RCC 7860 (cell line): ENCODE measurements around the gene DDT.
"Not testable (repeated sequence)": the region's sequence is repeated elsewhere in the genome, so short reads cannot be mapped to it uniquely, and the experiment has no call there.

ENCODE experiments used
- DNase-seq: peaks from one replicate; pipeline ENCODE4 v3.0.0-alpha.2; 2015; ENCODE audit warnings: low spot score
- FAIRE-seq: peaks from 2 replicates; lab custom pipeline; 2012; peaks lifted over from hg19 to GRCh38; lab: Jason Lieb, UNC

Gene DDT

DNA sequence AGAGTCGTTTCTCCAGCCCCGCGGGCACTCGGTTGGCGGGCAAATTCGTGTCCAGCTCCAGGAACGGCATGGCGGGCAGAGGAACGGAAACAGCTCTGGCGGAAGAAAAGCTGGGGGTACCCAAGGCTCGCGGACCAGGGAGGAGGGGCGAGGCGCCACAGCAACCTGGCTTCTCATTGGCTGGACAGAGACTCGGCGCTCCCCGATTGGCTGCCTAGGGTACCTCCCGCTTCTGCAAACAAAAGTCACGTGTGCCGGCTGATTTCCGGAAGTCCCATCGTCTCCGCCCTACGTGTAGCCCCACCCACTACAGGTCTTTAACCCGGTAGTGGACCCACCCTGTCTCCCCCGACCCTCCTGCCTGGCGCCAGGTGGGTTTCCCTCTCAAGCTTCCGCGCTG lies at the start of gene DDT:
DDT (minus strand) TSS at position 97 of the 400 bp plus-strand sequence; CDS start at position 70, 27 bp downstream.
- peak; percentile 82 for FAIRE-seq
- DNase-seq: not testable (repeated sequence)

DNA sequence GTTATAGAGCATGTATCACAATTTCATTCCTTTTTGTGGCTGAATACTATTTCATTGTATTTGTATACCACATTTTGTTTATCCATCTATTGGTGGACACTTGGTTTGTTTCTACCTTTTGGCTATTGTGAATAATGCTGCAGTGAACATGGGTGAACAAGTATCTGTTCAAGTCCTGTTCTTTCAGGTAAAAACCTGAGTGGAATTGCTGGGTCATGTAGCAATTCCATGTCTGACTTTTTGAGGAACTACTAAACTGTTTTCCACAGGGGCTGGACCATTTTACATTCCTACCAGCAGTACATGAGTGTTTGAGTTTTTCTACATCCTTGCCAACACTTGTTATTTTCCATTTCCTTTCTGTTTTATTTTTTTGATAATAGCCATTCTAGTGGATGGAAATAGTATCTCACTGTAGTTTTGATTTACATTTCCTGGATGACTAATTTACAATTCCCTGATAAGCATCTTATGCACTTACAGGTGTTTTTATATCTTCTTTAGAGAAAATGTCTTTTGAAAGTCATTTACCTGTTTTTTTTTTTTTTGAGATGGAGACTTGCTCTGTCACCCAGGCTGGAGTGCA lies 49.1 kb upstream of the DDT start:
- FAIRE-seq (no peak), DNase-seq (no peak)

DNA sequence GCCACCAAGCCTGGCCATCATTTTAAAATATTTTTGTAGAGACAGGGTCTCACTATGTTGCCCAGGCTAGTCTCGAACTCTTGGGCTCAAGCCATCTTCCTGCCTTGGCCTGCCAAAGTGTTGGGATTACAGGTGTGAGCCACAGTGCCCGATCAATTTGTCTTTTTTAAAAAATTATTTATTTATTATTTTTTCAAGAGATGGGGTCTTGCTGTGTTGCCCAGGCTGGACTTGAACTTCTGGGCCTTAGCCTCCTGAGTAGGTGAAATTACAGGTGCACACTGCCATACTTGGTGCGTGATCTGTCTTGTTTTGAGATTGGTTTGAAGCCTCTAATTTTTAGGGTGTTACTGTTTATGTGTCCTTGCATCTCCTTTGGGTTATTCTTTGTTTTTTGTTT lies 47.1 kb upstream of the DDT start:
- DNase-seq: no peak
- FAIRE-seq: no peak

DNA sequence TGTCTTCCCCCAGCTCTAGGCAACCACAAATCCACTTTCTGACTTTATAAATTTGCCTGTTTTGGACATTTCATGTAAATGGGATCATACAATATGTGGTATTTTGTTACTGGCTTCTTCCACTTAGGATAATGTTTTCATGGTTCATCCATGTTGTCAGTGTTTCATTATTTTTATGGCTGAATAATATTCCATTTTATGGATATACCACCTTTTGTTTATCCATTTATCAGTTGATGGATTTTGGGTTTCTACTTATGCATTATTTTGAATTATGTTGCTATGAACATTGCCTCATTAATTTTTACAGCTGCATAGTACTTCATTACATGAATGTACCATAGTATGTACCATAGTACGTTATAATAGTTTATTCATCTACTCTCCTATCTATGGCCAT lies 41.9 kb upstream of the DDT start:
- FAIRE-seq: no peak
- DNase-seq: no peak

DNA sequence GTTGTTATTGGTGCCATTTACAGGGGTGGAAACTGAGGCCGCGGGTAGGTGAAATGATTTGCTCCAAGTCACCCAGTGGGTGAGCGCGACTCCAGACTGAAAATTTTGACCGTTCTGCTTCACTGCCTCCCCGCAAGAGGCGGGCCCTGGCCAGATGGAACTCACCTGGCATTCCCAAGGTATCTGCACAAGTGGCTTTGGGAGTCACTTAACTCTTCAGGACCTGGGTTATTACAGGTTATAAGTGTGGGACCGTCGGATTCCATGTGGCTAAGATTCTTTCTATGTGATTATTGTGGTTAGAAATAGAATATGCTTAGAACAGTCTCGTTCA lies 37.5 kb upstream of the DDT start:
- DNase-seq: no peak
- no peak for FAIRE-seq

DNA sequence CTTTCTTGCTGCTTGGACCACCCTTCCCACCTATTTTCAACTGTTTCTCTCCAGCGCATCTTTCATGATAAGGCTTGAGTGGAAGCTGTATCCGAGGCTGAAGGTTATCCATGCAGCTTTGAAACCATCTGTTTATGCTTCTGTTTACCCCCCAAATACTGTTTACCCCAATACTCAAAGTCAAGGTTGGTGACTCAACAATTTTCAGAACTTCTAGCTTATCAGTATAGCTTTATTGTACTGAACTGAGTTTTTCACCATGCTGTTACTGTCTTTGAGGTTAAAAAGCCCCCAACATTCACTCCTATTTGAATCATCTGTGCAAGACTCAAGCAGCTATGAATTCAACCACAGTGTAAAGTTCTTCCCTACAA lies 35.8 kb upstream of the DDT start:
- DNase-seq (no peak), FAIRE-seq (no peak)

DNA sequence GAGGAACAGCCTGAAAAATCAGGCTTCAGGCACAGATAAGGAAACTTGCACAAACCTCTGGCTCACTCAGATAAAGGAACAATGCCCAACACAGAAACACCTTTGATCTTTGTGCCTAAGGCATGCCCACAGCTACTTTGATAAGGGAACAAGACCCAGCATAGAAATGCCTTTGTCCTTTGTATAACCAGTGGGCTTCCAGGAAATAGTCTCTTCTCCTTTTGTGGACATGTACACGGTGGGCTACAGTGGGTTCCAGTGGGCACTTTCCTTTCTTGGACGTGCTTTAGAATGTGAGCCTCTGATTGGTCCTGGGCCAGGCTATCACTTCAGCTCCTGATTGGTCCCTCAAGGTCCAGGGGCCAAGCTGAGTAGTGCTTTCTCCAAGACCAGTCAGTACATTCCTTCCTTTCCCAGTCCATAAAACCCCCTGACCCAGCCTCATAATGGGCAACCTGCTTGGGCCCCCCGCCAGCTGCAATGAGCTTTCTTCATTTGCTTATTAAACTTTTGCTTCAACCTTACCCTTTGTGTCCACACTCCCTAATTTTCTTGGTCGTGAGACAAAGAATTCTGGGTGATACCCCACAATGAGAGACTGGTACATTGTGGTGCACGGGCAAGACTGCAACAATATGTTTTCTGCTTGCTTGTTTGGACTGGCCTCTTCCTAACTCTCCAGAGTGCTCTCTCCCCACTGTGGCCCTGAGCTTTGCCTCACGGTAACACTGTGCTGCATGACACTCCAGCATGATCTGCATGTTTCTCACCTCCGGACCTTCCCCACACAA lies 35.2 kb upstream of the DDT start:
- FAIRE-seq (no peak), DNase-seq (no peak)

DNA sequence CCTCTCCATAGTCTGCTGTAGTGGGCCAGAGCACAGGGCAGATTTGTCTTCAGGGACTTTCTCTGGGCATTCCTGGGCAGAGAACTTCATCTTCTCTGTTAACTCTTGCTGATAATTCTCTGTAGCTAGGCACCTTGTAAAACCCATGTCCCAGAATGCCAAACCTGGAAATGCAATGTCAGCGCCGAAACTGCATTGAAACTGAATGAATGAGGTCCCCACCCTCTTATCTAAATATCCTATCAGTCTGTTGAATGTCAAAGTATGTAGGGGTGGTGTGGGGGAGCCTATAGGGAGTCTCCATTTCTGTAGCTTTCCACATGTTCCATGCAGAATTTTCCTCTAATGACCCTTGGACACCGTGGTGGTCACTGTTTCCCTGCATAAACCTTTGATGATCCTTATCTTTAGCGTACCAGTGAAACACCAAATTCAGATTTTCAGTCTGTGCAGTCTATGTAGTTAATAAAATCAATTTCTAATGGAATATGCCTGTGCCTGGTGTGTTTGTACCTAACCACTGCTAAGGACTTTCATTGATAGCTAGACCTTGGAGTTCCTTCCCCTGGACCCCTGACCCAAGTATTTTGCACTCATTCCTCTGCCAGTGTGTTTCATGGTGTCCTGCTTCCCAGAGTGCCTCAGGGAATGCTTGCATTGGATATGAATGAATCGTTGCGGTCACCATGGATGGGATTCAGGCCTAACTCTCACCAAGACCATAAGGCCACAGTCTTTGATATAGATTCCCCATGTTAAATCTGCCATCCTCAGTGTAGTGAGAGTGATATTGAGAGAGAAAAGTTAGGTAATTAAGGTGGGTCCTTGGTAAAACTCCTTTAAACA lies 34.4 kb upstream of the DDT start:
- DNase-seq (no peak), FAIRE-seq (no peak)

DNA sequence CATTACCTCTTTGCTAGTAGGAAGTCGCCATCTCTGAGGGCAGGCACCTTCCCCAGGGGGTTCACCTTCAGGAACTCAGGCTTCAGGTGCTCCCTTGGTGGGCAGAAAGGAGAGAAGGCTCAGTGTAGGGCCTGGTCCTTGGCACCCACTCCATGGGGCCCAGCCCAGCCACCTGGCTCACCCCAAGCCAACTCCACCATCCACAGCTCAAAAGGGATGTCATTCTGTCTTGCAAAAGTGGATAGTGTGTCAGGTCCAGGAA lies 33.7 kb upstream of the DDT start:
- no peak for DNase-seq
- no peak for FAIRE-seq

DNA sequence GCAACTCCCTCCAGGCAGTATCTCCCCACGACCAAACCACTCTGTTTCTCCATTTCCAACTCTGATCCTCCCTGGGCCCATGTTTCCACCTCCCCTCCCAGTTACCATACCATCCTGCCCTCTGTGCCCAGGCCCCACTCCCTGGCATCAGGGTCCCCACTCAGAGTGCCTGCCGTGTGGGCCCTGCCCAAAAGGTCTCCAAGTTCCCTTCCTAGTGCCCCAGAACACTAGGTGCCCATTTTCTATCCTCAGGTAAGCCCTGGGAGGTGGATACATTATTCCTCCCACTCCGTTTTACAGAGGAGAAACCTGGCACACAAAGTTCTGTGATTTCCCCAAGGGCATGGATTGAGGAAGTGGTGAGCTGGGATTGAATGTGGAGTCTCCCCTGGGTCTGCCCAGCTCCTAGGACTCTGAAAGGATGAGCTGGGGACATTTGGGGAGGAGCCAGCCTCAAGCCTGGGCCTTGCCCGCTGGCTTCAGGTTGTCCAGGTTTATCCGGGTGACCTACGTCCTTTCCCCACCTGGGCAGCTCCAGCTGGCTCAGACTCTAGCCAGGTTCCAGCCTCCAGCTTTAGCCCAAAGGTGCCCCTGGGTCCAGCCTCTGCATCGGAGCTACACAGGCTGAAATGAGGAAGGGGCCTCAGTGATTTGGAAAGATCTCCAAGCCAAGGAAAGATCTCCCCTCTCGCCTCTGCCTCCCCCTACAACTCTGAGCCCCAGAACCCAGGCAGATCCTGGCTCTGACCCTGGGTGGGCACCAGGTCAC lies 33.2 kb upstream of the DDT start:
- DNase-seq: no peak
- no peak for FAIRE-seq

DNA sequence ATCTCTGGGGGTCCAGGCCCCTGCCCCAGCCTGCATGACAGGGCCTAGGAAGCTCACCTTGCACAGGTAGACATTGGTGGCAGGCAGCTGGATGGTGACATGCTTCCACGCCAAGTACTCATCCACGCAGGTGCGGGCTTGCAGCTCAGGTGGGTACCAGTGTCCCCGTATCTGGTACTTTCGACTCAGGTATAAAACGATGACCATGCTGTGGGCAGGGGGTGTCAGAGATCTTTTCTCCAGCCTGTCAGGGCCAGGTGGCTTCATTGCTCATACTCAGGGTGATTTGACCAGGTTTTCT lies 32.6 kb upstream of the DDT start:
- FAIRE-seq: no peak
- DNase-seq: no peak

DNA sequence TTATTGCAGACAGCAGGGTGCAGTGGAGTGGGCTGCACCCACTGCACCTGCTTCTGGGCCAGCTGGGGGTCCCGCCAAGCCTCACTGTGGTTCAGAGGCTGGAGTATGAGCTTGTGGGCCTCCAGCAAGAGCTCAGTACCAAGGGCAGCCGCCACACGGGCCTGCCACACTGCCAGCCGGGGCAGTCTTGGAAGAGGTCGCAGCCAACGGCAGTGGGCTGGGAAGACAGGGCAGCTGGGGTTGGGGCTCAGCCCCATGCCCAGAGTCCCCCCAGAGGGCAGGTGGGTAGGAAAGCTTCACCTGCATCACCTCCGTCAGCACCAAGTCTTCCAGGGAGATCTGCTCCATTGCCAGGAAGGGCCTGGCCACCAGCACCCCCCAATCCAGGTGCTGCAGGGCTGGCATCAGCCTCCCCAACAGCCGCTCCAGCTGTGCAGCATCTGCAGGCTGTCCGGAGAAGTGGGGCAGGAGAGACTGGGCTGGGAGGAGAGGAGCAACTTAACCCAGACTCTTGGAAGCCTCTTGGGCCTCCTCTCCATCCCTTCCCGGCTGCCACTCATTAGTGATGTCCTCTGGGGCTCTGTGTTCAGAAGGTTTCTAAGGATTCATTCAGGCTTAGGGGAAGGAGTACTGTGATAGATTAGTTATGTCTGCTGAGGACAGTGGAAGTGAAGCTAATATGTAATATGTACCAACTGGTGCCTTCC lies 32.1 kb upstream of the DDT start:
- DNase-seq (no peak), FAIRE-seq (no peak)

DNA sequence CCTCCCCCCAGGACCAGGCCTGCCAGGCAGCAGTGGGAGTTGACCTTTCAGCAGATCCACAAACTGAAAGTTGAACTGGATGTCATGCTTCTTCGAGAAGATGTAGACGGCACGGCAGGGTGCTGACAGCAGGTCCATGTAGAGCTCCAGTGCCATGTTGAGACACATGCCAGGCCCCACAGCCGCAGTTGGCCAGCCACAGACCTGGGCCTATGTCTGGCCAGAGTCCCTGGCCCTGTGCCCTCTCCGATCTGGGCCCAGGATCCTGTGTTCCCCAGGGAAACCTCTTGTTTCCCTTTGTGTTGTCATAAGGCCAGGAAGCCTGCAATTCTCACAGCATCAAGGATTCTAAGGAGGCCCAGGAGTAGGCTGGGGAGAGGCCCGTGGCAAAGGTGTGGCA lies 31.0 kb upstream of the DDT start, which contains the start of gene GSTT4:
GSTT4 (minus strand) TSS at position 253 of the 400 bp plus-strand sequence; CDS start at position 156, 97 bp downstream.
- FAIRE-seq (no peak), DNase-seq (no peak)

DNA sequence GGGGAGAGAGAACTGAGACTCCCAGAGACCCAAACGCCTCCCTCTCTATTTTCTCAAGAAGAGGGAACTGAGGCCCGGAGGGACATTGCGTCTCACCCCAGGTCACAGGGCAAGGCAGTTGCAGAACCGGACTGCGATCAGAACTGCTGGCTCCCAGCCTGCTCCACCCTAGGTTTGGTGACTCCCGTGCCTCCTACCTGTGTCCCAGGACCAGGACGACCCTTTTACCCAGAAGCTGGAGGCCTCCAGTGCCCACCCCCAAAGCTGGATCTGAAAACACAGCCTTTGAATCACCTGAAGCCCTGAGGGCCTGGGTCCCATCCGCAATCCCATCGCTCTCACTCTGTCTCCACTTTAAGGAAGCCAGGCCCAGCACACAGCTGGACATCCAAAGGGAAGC lies 29.6 kb upstream of the DDT start:
- no peak for DNase-seq

DNA sequence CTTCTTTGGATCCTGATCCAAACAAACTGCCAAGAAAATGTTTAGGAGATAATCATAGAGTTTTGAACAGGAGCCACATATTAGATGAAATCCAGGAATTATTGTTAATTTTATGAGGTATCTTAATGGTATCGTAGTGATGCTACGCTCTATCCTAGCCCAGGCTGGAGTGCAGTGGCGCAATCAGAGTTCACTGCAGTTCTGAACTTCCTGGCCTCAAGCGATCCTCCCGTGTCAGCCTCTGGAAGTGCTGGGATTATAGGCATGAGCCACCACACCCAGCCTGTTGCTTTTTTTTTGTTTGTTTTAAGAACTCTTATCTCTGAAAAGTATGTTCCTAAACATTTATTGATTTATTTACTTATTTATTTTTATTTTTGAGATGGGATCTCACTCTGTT lies 28.6 kb upstream of the DDT start:
- no peak for DNase-seq
- FAIRE-seq: no peak

More for the DNA sequence above, 29.6 kb upstream of the DDT start:
- no peak for FAIRE-seq

DNA sequence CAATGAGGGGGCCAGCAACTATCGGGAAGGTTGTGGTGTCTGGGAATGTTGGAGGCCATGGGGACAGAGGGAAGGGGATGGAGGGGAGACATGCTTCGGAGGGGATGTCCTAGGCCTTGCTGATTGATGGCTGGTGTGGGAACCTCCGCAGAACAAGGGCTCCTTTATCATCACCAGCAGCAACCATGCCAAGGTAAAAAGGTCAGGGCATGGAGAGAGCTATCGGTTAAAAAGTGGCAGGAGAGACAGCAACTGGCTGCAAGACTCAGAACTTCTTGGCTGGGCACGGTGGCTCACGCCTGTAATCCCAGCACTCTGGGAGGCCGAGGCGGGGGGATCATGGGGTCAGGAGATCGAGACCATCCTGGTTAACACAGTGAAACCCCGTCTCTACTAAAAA lies 28.0 kb upstream of the DDT start:
- DNase-seq: no peak
- FAIRE-seq: no peak

DNA sequence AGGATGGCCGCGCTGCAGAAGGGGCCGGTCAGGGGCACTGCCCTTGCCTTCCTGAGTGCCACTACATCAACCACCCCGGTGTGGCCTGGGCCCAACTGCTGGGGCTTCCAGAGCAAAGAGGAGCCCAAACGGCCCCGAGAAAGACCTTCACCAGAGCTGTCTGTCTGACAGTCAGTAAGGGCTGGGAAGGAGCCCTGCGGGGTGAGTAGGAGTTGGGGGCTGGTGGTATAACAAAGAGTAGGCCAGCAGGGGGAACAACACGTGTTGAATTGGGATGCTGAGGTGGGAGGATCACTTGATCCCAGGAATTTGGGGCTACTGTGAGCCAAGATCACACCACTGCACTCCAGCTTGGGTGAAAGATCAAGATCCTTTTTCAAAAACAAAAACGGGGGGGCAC lies 27.1 kb upstream of the DDT start:
- no peak for FAIRE-seq
- DNase-seq: no peak

DNA sequence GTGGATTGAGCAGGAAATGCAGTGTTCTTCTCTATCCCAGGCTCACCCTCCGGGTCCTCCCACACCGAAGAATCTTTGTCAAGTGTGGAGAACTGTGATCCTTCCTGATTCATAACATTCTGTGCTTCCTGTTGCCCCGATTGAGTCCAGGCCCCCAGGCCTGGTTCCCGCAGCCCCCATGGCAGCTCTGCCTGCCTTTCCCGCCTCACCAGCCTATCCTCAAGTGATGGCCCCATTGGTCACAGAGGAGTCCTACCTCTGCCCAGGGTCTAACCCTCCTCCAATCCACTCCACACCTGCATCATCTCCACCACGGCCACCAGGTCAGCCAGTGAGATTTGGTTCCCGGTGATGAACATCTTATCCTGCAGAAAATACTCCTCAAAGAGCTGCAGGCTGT lies 25.5 kb upstream of the DDT start:
- not testable (repeated sequence) for FAIRE-seq, DNase-seq

DNA sequence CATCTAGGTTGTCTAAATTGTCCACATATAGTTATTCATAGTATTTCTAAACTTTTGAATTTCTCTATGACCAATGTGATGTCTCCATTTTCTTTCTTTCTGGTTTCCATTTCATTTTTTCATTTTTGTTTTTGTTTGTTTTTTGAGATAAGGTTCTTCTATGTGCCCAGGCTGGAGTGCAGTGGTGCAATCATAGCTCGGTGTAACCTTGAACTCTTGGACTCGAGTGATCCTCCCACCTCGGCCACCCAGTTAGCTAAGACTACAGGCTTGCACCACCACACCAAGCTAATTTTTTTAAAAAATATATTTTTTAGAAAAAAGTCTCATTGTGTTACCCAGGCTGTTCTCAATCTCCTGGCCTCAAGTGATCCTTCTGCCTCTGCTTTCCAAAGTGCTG lies 22.9 kb upstream of the DDT start:
- no peak for FAIRE-seq
- no peak for DNase-seq

DNA sequence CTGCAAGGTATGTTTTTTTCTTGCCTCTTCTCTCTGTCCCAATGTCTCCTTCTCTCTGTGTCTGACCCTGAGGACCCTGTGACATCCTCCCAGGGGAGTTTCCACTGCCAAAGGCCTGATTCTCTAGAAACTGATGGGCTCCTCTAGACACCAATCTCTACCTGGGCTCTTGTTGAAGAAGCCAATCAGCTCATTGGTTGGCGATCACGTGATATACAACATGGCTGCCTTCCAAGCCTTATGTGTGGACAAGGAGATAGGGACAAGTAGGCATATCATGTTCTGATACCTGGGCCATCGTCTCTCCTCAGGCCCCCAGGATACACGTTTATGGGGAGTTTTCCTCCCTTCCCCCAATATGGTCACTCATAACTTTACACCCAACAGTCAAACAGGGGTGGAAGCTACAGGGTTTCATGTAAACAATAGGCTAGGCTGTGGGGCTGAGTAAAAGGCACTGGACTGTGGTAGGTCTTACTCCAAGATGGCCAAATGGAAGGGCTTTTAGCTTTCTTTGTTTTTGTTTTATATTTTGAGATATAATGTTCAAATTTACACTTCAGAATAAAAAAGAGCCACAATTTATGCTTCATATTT lies 19.4 kb upstream of the DDT start:
- not testable (repeated sequence) for FAIRE-seq

More for the DNA sequence above, 19.4 kb upstream of the DDT start:
- DNase-seq: not testable (repeated sequence)
